Caco-2 (cell line): ENCODE measurements around the gene PCSK9. TPM values are rescaled to one million over a fixed set of nuclear protein-coding genes. Genes with fewer than 3 reads are reported as not detected.
A peak's percentile ranks its signal among the peaks of the same experiment; 100 is the strongest.

ENCODE experiments used
- BruUV-seq: library from RNA; stranded (reverse); fragments of 400-500 nt; replicated peaks from 2 replicates; lab custom pipeline; 2021; lab: Mats Ljungman, UMichigan
- CTCF ChIA-PET: fragments of 300-600 bp; sonication (Branson Sonifier 250); formaldehyde crosslinking; loops from one replicate; lab custom pipeline; 2022; ENCODE audit warnings: antibody characterized with exemption; lab: Charles Lee
- POLR2A ChIA-PET: fragments of 300-600 bp; sonication (Branson Sonifier 250); formaldehyde crosslinking; loops from one replicate; lab custom pipeline; 2022; ENCODE audit warnings: antibody characterized with exemption; lab: Charles Lee
- DNase-seq, 2 experiments: peaks; one replicate each; pipeline versions ENCODE4 v3.0.0 to v3.0.0-alpha.2; 2020 to 2022
- H3K27me3 ChIP-seq: replicated peaks from 2 replicates; pipeline ENCODE4 v1.6.0; 2011; ENCODE audit warnings: low read length; ENCODE audit not compliant: control insufficient read depth, insufficient read depth
- H3K36me3 ChIP-seq: 2 replicates; pipeline ENCODE4 v1.5.1; 2011; ENCODE audit warnings: low read length; ENCODE audit not compliant: control insufficient read depth, insufficient read depth
- H3K4me1 ChIP-seq: fragments of 250-450 bp; sonication (Bioruptor Pico); 2 replicates; pipeline ENCODE4 v1.5.1; 2020; ENCODE audit warnings: mild to moderate bottlenecking
- H3K4me3 ChIP-seq: 2 replicates; pipeline ENCODE4 v1.5.1; 2011; ENCODE audit warnings: low read depth, mild to moderate bottlenecking, control low read depth, low read length
- H3K9me3 ChIP-seq: fragments of 250-450 bp; sonication (Bioruptor Pico); 2 replicates; pipeline ENCODE4 v1.5.1; 2020; ENCODE audit warnings: mild to moderate bottlenecking, moderate library complexity
- H3K27ac Mint-ChIP-seq: one replicate; pipeline ENCODE4 v1.8.0; 2022; ENCODE audit warnings: mixed read lengths; ENCODE audit not compliant: unreplicated experiment
- H3K27me3 Mint-ChIP-seq: one replicate; pipeline ENCODE4 v1.8.0; 2022; ENCODE audit warnings: mixed read lengths; ENCODE audit not compliant: insufficient read depth, unreplicated experiment
- H3K36me3 Mint-ChIP-seq: one replicate; pipeline ENCODE4 v1.8.0; 2022; ENCODE audit warnings: mild to moderate bottlenecking, mixed read lengths; ENCODE audit not compliant: insufficient read depth, unreplicated experiment
- H3K4me1 Mint-ChIP-seq: one replicate; pipeline ENCODE4 v1.8.0; 2022; ENCODE audit warnings: low read depth, mixed read lengths; ENCODE audit not compliant: unreplicated experiment
- H3K4me3 Mint-ChIP-seq: one replicate; pipeline ENCODE4 v1.8.0; 2022; ENCODE audit warnings: mild to moderate bottlenecking, moderate library complexity, mixed read lengths; ENCODE audit not compliant: unreplicated experiment
- H3K9me3 Mint-ChIP-seq: one replicate; pipeline ENCODE4 v1.8.0; 2022; ENCODE audit warnings: mixed read lengths; ENCODE audit not compliant: unreplicated experiment
- intact Hi-C: fragments of 100-400 bp; cut with micrococcal nuclease; formaldehyde crosslinking; loops from one replicate; pipeline ENCODE4 v1.10.0; 2022; ENCODE audit not compliant: unreplicated experiment
- total RNA-seq: library from RNA; stranded (reverse); gene quantifications from 2 replicates; pipeline ENCODE4 v1.2.3, GENCODE V29; 2022
- TF ChIP-seq, protein P1 (sequence below), 2 experiments: fragments of 200-600 bp in 1 of 2; IDR thresholded peaks; 1 replicate in 1 of 2; 2 replicates in 1 of 2; pipeline versions ENCODE4 v1.5.1 to v1.8.0; 2011 to 2022; ENCODE audit warnings: antibody characterized with exemption in 1 of 2, control low read depth in 1 of 2, inconsistent platforms in 1 of 2, low read depth in 1 of 2, low read length in 1 of 2, mild to moderate bottlenecking in 1 of 2, moderate library complexity in 1 of 2; ENCODE audit not compliant: insufficient read depth in 1 of 2, severe bottlenecking in 1 of 2, unreplicated experiment in 1 of 2

PCSK9 gene
- total RNA-seq, 1 experiment from 2014 or later: 29.4 TPM

DNA sequence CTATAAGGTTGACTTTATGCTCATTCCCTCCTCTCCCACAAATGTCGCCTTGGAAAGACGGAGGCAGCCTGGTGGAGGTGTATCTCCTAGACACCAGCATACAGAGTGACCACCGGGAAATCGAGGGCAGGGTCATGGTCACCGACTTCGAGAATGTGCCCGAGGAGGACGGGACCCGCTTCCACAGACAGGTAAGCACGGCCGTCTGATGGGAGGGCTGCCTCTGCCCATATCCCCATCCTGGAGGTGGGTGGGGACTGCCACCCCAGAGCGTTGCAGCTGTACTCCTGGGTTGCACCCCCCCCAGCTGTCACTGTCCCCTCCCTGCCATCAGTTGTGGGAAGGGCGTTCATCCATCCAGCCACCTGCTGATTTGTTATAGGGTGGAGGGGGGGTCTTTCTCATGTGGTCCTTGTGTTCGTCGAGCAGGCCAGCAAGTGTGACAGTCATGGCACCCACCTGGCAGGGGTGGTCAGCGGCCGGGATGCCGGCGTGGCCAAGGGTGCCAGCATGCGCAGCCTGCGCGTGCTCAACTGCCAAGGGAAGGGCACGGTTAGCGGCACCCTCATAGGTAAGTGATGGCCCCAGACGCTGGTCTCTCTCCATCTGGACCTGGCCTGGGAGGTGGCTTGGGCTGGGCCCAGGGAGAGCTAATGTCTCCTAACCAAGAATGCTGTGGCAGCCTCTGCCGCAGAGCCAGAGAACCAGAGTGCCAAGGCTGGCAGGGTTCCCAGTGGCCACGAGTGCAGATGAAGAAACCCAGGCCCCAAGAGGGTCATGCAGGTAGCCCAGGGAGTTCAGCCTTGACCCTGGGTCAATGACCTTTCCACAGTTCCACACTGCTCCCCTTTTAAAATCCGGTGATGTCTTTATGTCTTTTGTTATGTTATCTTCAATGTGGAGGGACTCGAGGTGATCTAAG lies 13.1 kb downstream of the PCSK9 start:
- H3K36me3 ChIP-seq: no peaks in the 10 kb centered on the region; the same call in 1 of the 2 replicates
- intact Hi-C loops: no loop called here
- no peaks in the 10 kb centered on the region for H3K9me3 ChIP-seq
- ChIA-PET CTCF (no interaction called here), POLR2A (no interaction called here)
- Mint-ChIP-seq H3K9me3 (no peaks in the 10 kb centered on the region), H3K4me3 (no peak overlapping the region), H3K27ac (no peak overlapping the region), H3K27me3 (no peaks in the 10 kb centered on the region), H3K36me3 (peaks cover 9% of the 10 kb centered on the region), H3K4me1 (no peaks in the 10 kb centered on the region)
- H3K4me3 ChIP-seq: no peak overlapping the region
- DNase-seq: peak in 1 of 2 experiments; percentile 16
- no TSS peak for BruUV-seq
- TF ChIP-seq, protein P1, sequence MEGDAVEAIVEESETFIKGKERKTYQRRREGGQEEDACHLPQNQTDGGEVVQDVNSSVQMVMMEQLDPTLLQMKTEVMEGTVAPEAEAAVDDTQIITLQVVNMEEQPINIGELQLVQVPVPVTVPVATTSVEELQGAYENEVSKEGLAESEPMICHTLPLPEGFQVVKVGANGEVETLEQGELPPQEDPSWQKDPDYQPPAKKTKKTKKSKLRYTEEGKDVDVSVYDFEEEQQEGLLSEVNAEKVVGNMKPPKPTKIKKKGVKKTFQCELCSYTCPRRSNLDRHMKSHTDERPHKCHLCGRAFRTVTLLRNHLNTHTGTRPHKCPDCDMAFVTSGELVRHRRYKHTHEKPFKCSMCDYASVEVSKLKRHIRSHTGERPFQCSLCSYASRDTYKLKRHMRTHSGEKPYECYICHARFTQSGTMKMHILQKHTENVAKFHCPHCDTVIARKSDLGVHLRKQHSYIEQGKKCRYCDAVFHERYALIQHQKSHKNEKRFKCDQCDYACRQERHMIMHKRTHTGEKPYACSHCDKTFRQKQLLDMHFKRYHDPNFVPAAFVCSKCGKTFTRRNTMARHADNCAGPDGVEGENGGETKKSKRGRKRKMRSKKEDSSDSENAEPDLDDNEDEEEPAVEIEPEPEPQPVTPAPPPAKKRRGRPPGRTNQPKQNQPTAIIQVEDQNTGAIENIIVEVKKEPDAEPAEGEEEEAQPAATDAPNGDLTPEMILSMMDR (IDR thresholded peaks at IDR 0.05; ENCODE audit: insufficient read depth in 1 of 2, low read depth in 1 of 2, low read length in 1 of 2, severe bottlenecking in 1 of 2, unreplicated experiment in 1 of 2): no peak
- H3K27me3 ChIP-seq: no peaks in the 10 kb centered on the region
- no peaks in the 10 kb centered on the region for H3K4me1 ChIP-seq

DNA sequence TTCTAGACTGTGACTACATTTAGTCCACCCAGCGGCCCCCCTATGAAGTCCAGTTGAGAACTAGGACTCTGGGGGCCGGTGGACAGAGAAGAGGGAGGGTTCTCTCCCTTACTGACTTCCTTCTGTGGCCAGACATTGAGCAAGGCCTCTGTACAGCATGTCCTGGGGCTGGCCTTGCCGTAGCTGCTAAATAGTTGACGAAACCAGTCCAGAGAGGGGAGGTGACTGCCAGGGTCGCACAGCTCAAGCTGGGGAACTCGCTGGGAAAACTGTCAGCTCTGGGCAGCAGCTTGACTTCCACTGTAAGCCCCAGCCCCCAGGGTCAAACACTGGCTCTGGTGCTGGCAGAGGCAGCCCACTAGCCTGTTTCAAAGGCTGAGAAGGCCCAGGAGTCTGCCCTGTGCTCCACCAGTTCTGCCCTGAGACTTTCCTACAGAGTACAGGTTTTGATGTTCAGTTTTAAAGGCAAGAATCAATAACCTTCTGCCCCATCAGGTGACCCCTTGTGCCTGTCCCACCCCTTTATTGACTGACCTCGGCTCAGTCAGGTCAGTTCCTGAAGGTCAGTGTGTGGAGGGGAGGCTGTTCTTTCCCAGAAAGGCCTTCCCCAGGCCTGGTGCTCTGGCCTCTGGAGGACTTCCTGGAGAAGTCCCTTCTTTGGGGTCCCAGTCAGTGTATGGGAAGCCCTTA lies 14.1 kb downstream of the PCSK9 start:
- Histone ChIP-seq H3K27me3 (no peaks in the 10 kb centered on the region), H3K4me1 (no peaks in the 10 kb centered on the region), H3K9me3 (no peaks in the 10 kb centered on the region), H3K36me3 (no peaks in the 10 kb centered on the region; the same call in 1 of the 2 replicates), H3K4me3 (no peak overlapping the region)
- BruUV-seq: no TSS peak
- Mint-ChIP-seq H3K9me3 (no peaks in the 10 kb centered on the region), H3K36me3 (peaks cover 14% of the 10 kb centered on the region), H3K4me1 (no peaks in the 10 kb centered on the region), H3K27ac (no peak overlapping the region), H3K27me3 (no peaks in the 10 kb centered on the region), H3K4me3 (no peak overlapping the region)
- ChIA-PET CTCF (no interaction called here), POLR2A (no interaction called here)
- peak in 1 of 2 experiments; percentile 11 for DNase-seq
- intact Hi-C loops: no loop called here
- TF ChIP-seq, protein P1 (IDR thresholded peaks at IDR 0.05; ENCODE audit: insufficient read depth in 1 of 2, low read depth in 1 of 2, low read length in 1 of 2, severe bottlenecking in 1 of 2, unreplicated experiment in 1 of 2): no peak

DNA sequence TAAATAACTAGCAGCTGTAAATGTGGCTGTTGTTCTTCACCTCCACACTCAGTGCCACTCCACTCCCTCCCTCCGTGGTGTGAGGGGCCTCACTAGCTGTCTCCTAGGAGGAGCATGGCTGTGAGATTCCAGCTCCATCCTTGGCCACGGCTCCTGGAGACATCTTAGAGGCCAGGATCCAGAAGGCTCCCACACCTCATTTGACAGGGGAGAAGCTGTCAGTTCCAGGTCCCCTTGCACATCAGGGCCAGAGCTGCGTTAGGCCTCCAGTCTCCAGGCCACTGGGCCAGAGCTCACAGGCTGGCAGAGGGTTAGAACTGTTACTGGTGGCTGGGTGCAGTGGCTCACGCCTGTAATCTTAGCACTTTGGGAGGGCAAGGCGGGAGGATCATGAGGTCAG lies 15.0 kb downstream of the PCSK9 start:
- H3K9me3 Mint-ChIP-seq: no peaks in the 10 kb centered on the region
- H3K27ac Mint-ChIP-seq: no peak overlapping the region
- peak in 1 of 2 experiments; percentile 16 for DNase-seq
- BruUV-seq: no TSS peak
- peaks cover 22% of the 10 kb centered on the region for H3K36me3 Mint-ChIP-seq
- ChIA-PET POLR2A (no interaction called here), CTCF (no interaction called here)
- Histone ChIP-seq H3K4me3 (no peak overlapping the region), H3K9me3 (no peaks in the 10 kb centered on the region), H3K36me3 (no peaks in the 10 kb centered on the region; the same call in 1 of the 2 replicates), H3K4me1 (no peaks in the 10 kb centered on the region), H3K27me3 (no peaks in the 10 kb centered on the region)
- TF ChIP-seq, protein P1 (IDR thresholded peaks at IDR 0.05; ENCODE audit: insufficient read depth in 1 of 2, low read depth in 1 of 2, low read length in 1 of 2, severe bottlenecking in 1 of 2, unreplicated experiment in 1 of 2): no peak
- intact Hi-C loops: no loop called here
- no peak overlapping the region for H3K4me3 Mint-ChIP-seq
- no peaks in the 10 kb centered on the region for H3K27me3 Mint-ChIP-seq
- no peaks in the 10 kb centered on the region for H3K4me1 Mint-ChIP-seq
